Kidney epithelial cell (primary cell): Measurements from ENCODE around the gene DTYMK. TPM values are rescaled to one million over a fixed set of nuclear protein-coding genes. Genes with fewer than 3 reads are reported as not detected.

Experiments
- DNase-seq: peaks from one replicate; pipeline ENCODE4 v3.0.0-alpha.2; 2010; ENCODE audit warnings: low read depth
- H3K27me3 ChIP-seq: 2 replicates; pipeline ENCODE4 v1.6.0; 2011; ENCODE audit warnings: low read length; ENCODE audit not compliant: control insufficient read depth, insufficient read depth
- H3K36me3 ChIP-seq: 2 replicates; pipeline ENCODE4 v1.5.1; 2011; ENCODE audit warnings: low read length; ENCODE audit not compliant: control insufficient read depth, insufficient read depth
- H3K4me3 ChIP-seq: 2 replicates; pipeline ENCODE4 v1.5.1; 2011; ENCODE audit warnings: low read depth, mild to moderate bottlenecking, control low read depth, low read length
- total RNA-seq: library from RNA; depleted of rRNA; stranded (reverse); fragments of >200 nt; gene quantifications from 2 replicates; pipeline ENCODE4 v1.2.3, GENCODE V29; 2015
- TF ChIP-seq, protein P1 (sequence below): IDR thresholded peaks from 2 replicates; pipeline ENCODE4 v1.5.1; 2011; ENCODE audit warnings: mild to moderate bottlenecking, moderate library complexity, low read length, control low read depth, inconsistent platforms; ENCODE audit not compliant: insufficient read depth, poor library complexity, severe bottlenecking

Gene DTYMK
- total RNA-seq, 1 donor from 2014 or later = 35.6 TPM

DNA sequence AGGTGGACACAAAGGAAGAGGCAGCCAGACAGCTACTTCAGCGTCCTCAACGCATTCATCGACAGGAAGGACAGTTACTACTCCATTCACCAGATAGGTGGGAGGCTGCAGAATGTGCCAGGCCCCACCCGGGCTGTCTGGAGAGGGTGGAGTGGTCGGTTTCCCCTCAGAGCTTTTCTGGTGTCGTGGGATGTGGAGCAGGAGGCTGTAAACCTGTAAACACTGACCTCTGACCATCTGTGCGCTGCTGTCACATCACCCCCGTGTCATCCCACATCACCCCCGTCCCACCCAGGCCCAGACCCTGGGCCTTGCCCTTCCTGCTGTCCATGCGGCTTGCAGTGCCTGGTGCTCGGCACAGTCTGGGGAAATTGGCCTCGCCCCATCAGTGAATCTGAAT is 32.1 kb downstream of the DTYMK start:
- Histone ChIP-seq H3K36me3 (peaks cover 3% of the 10 kb centered on the region), H3K4me3 (no peak overlapping the region), H3K27me3 (no peaks in the 10 kb centered on the region)
- no peak for DNase-seq
- TF ChIP-seq, protein P1, sequence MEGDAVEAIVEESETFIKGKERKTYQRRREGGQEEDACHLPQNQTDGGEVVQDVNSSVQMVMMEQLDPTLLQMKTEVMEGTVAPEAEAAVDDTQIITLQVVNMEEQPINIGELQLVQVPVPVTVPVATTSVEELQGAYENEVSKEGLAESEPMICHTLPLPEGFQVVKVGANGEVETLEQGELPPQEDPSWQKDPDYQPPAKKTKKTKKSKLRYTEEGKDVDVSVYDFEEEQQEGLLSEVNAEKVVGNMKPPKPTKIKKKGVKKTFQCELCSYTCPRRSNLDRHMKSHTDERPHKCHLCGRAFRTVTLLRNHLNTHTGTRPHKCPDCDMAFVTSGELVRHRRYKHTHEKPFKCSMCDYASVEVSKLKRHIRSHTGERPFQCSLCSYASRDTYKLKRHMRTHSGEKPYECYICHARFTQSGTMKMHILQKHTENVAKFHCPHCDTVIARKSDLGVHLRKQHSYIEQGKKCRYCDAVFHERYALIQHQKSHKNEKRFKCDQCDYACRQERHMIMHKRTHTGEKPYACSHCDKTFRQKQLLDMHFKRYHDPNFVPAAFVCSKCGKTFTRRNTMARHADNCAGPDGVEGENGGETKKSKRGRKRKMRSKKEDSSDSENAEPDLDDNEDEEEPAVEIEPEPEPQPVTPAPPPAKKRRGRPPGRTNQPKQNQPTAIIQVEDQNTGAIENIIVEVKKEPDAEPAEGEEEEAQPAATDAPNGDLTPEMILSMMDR = no peak

DNA sequence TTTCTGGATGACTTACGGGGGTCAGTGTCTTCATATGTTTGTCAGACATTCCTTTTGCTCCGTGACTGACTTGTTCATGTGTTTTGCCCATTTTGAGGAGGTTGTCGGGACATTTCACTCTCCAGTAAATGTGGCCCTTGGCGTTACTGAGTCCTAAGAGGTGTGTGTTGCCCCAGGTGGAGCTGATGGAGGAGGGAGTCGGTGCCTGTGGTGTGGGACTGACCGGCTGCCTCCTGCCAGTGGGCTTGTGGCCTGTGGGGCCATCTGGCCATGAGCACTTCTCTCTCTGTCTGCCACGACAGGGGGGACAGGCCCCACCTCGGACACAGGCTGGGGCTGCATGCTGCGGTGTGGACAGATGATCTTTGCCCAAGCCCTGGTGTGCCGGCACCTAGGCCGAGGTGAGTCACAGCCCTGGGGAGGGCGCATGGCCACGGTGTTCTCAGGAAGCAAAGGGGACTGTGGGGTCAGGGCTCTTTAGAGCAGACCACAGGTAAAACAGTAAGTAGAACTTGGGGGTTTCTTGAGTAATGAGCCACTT is 33.3 kb downstream of the DTYMK start:
- H3K27me3 ChIP-seq = no peaks in the 10 kb centered on the region
- no peak overlapping the region for H3K4me3 ChIP-seq
- H3K36me3 ChIP-seq = peaks cover 3% of the 10 kb centered on the region
- no peak for DNase-seq
- TF ChIP-seq, protein P1 = no peak

DNA sequence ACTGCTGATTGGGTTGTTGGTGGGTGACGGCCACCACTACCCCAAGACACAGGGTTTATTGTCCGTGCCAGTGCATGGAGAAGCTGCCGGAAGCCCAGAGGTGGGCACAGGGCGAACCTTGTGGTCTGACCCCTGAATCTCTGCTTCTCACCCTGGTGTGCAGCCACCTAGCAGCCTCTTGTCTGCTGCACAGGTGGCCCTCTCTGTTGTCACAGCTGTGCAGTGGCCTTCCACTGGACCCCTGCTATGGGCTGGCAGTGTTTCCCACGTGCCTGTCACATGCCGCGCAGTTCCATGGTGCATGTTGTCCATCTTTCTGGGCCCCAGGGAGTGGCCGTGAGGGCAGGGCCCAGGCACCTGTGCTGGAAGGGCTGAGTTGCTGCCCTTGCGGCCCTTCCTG is 33.9 kb downstream of the DTYMK start:
- no peak for DNase-seq
- Histone ChIP-seq H3K4me3 (no peak overlapping the region), H3K27me3 (no peaks in the 10 kb centered on the region), H3K36me3 (peaks cover 3% of the 10 kb centered on the region)
- TF ChIP-seq, protein P1 = no peak

DNA sequence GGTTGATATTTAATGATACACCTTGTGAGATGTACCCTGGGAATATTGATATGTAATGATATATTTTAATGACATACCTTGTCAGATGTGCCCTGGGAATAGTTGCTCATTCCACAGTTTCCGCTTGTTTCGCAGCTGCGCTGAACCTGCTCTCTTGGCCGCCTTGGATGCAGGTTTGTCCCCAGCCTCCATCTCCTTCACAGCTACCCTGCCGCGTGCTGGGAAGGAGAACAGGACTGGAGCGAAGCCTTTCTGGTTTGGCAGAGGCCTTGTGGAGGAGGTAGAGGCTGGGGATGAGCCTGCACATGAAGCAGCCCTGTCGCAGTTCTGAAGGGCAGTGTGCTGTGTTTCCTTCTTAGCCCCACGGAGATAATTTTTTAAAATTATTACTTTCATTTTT is 34.5 kb downstream of the DTYMK start:
- TF ChIP-seq, protein P1 = no peak
- H3K27me3 ChIP-seq = no peaks in the 10 kb centered on the region
- no peak overlapping the region for H3K4me3 ChIP-seq
- peaks cover 3% of the 10 kb centered on the region for H3K36me3 ChIP-seq
- DNase-seq = no peak

DNA sequence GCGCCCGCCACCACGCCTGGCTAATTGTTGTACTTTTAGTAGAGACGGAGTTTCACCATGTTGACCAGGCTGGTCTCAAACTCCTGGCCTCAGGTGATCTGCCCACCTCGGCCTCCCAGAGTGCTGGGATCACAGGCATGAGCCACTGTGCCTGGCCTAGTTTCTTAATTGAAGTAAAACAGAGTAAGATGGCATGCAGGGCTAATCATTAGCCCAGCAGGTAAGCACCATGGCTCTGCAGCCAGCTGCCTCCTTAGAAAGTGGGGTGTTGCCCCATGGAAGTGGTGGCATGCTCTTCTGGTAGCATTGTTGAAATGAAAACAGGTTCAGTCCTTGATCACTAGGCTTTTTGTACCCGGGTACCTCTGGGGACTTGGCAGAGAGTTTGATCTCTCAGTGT is 36.7 kb downstream of the DTYMK start:
- TF ChIP-seq, protein P1 = no peak
- Histone ChIP-seq H3K27me3 (no peaks in the 10 kb centered on the region), H3K36me3 (peaks cover 1% of the 10 kb centered on the region), H3K4me3 (no peak overlapping the region)
- no peak for DNase-seq

DNA sequence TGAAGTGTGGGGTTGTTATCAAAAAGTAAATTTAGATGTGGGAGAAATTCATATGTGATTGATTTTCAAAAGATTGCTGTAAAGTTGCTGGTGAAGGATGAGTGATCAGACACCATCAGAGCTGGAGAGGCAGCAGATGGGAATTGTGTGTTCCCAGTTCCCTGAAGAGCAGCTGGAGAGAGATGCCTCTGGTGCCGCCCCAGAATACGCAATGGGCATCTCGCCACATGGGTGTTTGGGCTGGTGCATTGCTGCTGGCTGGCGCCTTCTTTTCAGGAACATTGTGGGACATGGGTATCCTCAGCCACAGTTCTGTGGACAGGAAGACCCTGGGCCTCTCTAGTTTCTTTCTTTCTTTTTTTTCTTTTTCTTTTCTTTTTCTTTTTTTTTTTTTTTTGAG is 37.2 kb downstream of the DTYMK start:
- H3K27me3 ChIP-seq = no peaks in the 10 kb centered on the region
- H3K4me3 ChIP-seq = no peak overlapping the region
- DNase-seq = no peak
- H3K36me3 ChIP-seq = no peaks in the 10 kb centered on the region
- TF ChIP-seq, protein P1 = no peak
